KBM-7 (cell line): Measurements from ENCODE around the gene ZNF148.

ENCODE experiments used
- DNase-seq: peaks from one replicate; pipeline ENCODE4 v3.0.0-alpha.2; 2015
- in situ Hi-C: fragments of 300-500 bp; cut with MboI; formaldehyde crosslinking; loops from 2 replicates; pipeline ENCODE4 v1.14.3; 2020; ENCODE audit warnings: low sequenced_read_pairs, low pct_unique_long_range_greater_than_20kb, mixed read lengths

The ZNF148 gene

GRCh38 chr3:125240496-125240895 lies 134.6 kb downstream of the ZNF148 start:
- no peak for DNase-seq
- in situ Hi-C loops, result no loop called here

- DNase-seq, result no peak
- in situ Hi-C loops, result no loop called here
Observed at GRCh38 chr3:125239266-125239665, 135.9 kb downstream of the ZNF148 start.

- no peak for DNase-seq
- in situ Hi-C loops, result no loop called here
Observed at GRCh38 chr3:125238759-125239158, 136.4 kb downstream of the ZNF148 start.

- no peak for DNase-seq
- in situ Hi-C loops, result no loop called here
Observed at GRCh38 chr3:125236331-125236903, 138.7 kb downstream of the ZNF148 start.

GRCh38 chr3:125234831-125235230 lies 140.3 kb downstream of the ZNF148 start:
- in situ Hi-C loops, result no loop called here
- no peak for DNase-seq

- no peak for DNase-seq
- in situ Hi-C loops, result no loop called here
Observed at GRCh38 chr3:125232401-125232800, 142.7 kb downstream of the ZNF148 start.

GRCh38 chr3:125231895-125232294 lies 143.2 kb downstream of the ZNF148 start:
- no peak for DNase-seq
- in situ Hi-C loops, result no loop called here

- no peak for DNase-seq
- in situ Hi-C loops, result no loop called here
Observed at GRCh38 chr3:125229707-125230106, 145.4 kb downstream of the ZNF148 start.

- DNase-seq, result no peak
- in situ Hi-C loops, result no loop called here
Observed at GRCh38 chr3:125229168-125229567, 146.0 kb downstream of the ZNF148 start.

GRCh38 chr3:125221831-125222230 lies 153.3 kb downstream of the ZNF148 start:
- in situ Hi-C loops, result no loop called here
- no peak for DNase-seq

GRCh38 chr3:125220727-125221429 lies 154.2 kb downstream of the ZNF148 start:
- DNase-seq, result no peak
- in situ Hi-C loops, result no loop called here

- in situ Hi-C loops, result no loop called here
- DNase-seq, result no peak
Observed at GRCh38 chr3:125220183-125220582, 154.9 kb downstream of the ZNF148 start.

- in situ Hi-C loops, result no loop called here
- no peak for DNase-seq
Observed at GRCh38 chr3:125219261-125219701, 155.8 kb downstream of the ZNF148 start.

- in situ Hi-C loops, result no loop called here
- no peak for DNase-seq
Observed at GRCh38 chr3:125214738-125215137, 160.4 kb downstream of the ZNF148 start.

- in situ Hi-C loops, result no loop called here
Observed at GRCh38 chr3:125213946-125214542, 161.1 kb downstream of the ZNF148 start.

GRCh38 chr3:125213364-125213755 lies 161.8 kb downstream of the ZNF148 start:
- in situ Hi-C loops, result no loop called here
- DNase-seq, result no peak

More at GRCh38 chr3:125213946-125214542, 161.1 kb downstream of the ZNF148 start:
- DNase-seq, result no peak

GRCh38 chr3:125212509-125213363 lies 162.4 kb downstream of the ZNF148 start, which contains the start of gene SLC12A8:
SLC12A8 (minus strand) TSS chr3:125212748; CDS start chr3:125211349, 1,399 bp downstream.
- in situ Hi-C loops, result no loop called here
- no peak for DNase-seq

- no peak for DNase-seq
- in situ Hi-C loops, result no loop called here
Observed at GRCh38 chr3:125212091-125212508, 163.0 kb downstream of the ZNF148 start.

- in situ Hi-C loops, result no loop called here
- DNase-seq, result no peak
Observed at GRCh38 chr3:125211523-125212090, 163.5 kb downstream of the ZNF148 start.
